ENCODE results near the gene TP53TG5.
A peak's percentile ranks its signal among the peaks of the same experiment; 100 is the strongest.

The TP53TG5 gene

GRCh38 chr20:45368221-45368980, 9.7 kb downstream of the TP53TG5 start:
- H3K4me3 ChIP-seq, result no peak overlapping the region
- H3K36me3 ChIP-seq (replicated peaks), result peaks cover 8% of the 10 kb centered on the region
- no peaks in the 10 kb centered on the region for H3K27me3 ChIP-seq (ENCODE audit: low read depth)
- peaks cover 14% of the 10 kb centered on the region for H3K4me1 ChIP-seq
- no peak for DNase-seq (ENCODE audit: low spot score in 2 of 2)
- in situ Hi-C loops (cut with MboI; ENCODE audit: low sequenced_read_pairs), result no loop called here
- H3K9me3 ChIP-seq, result no peaks in the 10 kb centered on the region

GRCh38 chr20:45367126-45367525, 11.0 kb downstream of the TP53TG5 start:
- H3K4me3 ChIP-seq, result no peak overlapping the region
- no peak for DNase-seq (ENCODE audit: low spot score in 2 of 2)
- peaks cover 15% of the 10 kb centered on the region for H3K4me1 ChIP-seq
- H3K27me3 ChIP-seq (ENCODE audit: low read depth), result no peaks in the 10 kb centered on the region
- H3K9me3 ChIP-seq, result no peaks in the 10 kb centered on the region
- peaks cover 8% of the 10 kb centered on the region for H3K36me3 ChIP-seq (replicated peaks)
- in situ Hi-C loops (cut with MboI; ENCODE audit: low sequenced_read_pairs), result no loop called here

DNA sequence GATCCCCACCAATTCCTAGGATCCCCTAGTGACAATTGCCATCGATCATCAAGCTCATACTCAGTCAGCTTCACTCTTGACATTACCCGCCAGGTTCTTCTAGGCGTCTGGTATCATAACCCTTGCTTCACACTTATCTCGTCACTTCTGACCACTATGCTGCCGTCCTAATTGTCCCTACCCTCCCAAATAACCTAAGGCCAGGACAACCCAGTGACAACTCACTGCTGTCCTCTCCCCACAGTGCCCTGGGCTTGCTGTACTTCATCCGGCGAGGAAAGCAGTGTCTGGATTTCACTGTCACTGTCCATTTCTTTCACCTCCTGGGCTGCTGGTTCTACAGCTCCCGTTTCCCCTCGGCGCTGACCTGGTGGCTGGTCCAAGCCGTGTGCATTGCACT, 11.5 kb downstream of the TP53TG5 start:
- in situ Hi-C loops (cut with MboI; ENCODE audit: low sequenced_read_pairs), result no loop called here

GRCh38 chr20:45366192-45366591, 11.9 kb downstream of the TP53TG5 start:
- Histone ChIP-seq H3K4me1 (peaks cover 15% of the 10 kb centered on the region), H3K4me3 (no peak overlapping the region), H3K36me3 (replicated peaks) (peaks cover 8% of the 10 kb centered on the region), H3K9me3 (no peaks in the 10 kb centered on the region), H3K27me3 (ENCODE audit: low read depth) (no peaks in the 10 kb centered on the region)
- in situ Hi-C loops (cut with MboI; ENCODE audit: low sequenced_read_pairs), result no loop called here
- no peak for DNase-seq (ENCODE audit: low spot score in 2 of 2)

More for the DNA sequence above, 11.5 kb downstream of the TP53TG5 start:
- peaks cover 8% of the 10 kb centered on the region for H3K36me3 ChIP-seq (replicated peaks)
- no peaks in the 10 kb centered on the region for H3K9me3 ChIP-seq
- H3K4me1 ChIP-seq, result peaks cover 15% of the 10 kb centered on the region
- H3K4me3 ChIP-seq, result no peak overlapping the region
- no peaks in the 10 kb centered on the region for H3K27me3 ChIP-seq (ENCODE audit: low read depth)
- no peak for DNase-seq (ENCODE audit: low spot score in 2 of 2)

GRCh38 chr20:45365444-45365970, 12.6 kb downstream of the TP53TG5 start:
- Histone ChIP-seq H3K36me3 (replicated peaks) (peaks cover 8% of the 10 kb centered on the region), H3K9me3 (no peaks in the 10 kb centered on the region), H3K4me1 (peaks cover 15% of the 10 kb centered on the region), H3K4me3 (no peak overlapping the region), H3K27me3 (ENCODE audit: low read depth) (no peaks in the 10 kb centered on the region)
- peak; percentile 50 for DNase-seq (ENCODE audit: low spot score in 2 of 2)
- in situ Hi-C loops (cut with MboI; ENCODE audit: low sequenced_read_pairs), result no loop called here

GRCh38 chr20:45363611-45364492, 14.3 kb downstream of the TP53TG5 start:
- Histone ChIP-seq H3K4me1 (peaks cover 15% of the 10 kb centered on the region), H3K4me3 (peak overlapping the region; percentile 77), H3K9me3 (no peaks in the 10 kb centered on the region), H3K27me3 (ENCODE audit: low read depth) (no peaks in the 10 kb centered on the region), H3K36me3 (replicated peaks) (peaks cover 6% of the 10 kb centered on the region)
- DNase-seq (ENCODE audit: low spot score in 2 of 2), result no peak
- in situ Hi-C loops (cut with MboI; ENCODE audit: low sequenced_read_pairs), result no loop called here

DNA sequence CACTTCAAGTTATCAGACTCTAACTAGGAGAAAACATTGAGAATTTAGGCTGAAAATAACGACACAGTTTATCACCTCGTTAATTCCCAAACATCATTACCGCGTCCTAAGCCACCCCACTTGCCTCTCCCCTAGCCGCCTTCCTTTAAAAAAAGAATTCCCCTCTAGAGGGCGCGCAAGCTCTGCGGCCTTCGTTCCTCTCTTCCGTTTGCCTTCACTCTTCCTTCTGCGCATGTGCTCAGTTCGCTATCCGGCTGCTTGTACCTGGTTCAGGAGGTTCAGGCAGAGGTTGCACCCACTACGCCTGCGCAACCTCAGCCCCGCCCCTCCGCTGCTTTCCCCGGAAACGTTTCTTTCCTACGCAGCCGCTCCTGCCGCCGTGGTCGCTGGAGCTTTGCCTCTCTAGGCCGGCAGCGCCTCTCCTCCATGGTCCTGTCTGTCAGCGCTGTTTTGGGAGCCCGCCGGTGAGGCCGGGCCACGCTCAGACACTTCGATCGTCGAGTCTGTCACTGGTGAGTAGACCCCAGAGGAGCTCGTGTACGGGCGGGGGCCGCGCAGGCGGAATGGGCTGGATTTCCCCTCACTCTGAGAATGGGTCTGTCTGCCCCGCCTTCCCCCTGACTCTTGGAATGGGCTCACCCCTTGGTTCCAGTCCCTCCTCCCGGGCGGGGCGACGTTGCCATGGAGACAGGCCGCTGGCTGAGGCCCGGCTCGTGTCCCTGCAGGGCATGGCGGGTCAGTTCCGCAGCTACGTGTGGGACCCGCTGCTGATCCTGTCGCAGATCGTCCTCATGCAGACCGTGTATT, 15.1 kb downstream of the TP53TG5 start, which contains the start of gene SYS1:
SYS1 (plus strand) TSS at position 353 of the 807 bp plus-strand sequence; CDS start at position 729, 376 bp downstream.
- Histone ChIP-seq H3K36me3 (replicated peaks) (peaks cover 3% of the 10 kb centered on the region), H3K27me3 (ENCODE audit: low read depth) (no peaks in the 10 kb centered on the region), H3K9me3 (no peaks in the 10 kb centered on the region), H3K4me1 (peaks cover 15% of the 10 kb centered on the region), H3K4me3 (peak within 1 kb of the TSS; percentile 77)
- DNase-seq (ENCODE audit: low spot score in 2 of 2), result peak; percentile 95 to 99
- in situ Hi-C loops (cut with MboI; ENCODE audit: low sequenced_read_pairs), result no loop called here

- Histone ChIP-seq H3K36me3 (replicated peaks) (no peaks in the 10 kb centered on the region; the same call in 1 of the 2 replicates), H3K9me3 (no peaks in the 10 kb centered on the region), H3K27me3 (ENCODE audit: low read depth) (no peaks in the 10 kb centered on the region), H3K4me1 (peaks cover 15% of the 10 kb centered on the region), H3K4me3 (no peak overlapping the region)
- DNase-seq (ENCODE audit: low spot score in 2 of 2), result no peak
- in situ Hi-C loops (cut with MboI; ENCODE audit: low sequenced_read_pairs), result no loop called here
These were observed 16.3 kb downstream of the TP53TG5 start for GRCh38 chr20:45361793-45362192.

DNA sequence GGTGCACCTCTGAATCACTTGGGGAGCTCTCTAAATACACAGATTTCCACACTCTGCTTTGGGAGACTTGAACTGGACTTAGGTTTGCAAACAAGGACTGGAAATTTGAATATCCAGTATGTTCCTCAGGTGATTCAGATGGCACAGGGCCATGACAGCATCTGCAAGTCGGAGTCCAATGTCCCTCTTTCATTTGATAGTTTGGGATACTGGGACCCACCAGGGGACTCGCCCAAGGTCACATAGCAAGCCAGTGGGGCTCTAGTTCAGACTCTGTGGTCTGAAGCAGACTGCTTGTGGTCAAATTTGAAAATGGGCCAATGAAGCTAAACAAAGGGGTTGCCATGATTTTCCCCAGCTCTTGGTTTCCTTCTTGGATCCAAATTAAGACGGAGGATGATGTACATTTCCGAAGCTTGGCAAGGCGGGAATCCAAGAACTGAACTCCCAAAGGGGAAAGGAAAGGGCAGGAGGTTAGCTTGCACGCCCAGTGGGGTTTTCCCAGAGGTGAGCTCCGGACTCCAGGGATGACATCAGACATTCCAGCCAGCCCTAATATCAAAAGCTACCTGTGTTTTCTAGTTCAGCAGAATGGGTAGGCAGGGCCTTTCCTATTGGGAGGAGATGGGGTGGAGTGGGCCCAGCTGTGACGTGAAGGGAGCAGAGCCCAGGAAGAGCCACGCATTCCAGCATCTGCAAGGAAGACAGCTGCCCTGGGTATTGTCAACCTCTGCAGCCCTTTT, 18.5 kb downstream of the TP53TG5 start:
- H3K4me3 ChIP-seq, result no peak overlapping the region
- in situ Hi-C loops (cut with MboI; ENCODE audit: low sequenced_read_pairs), result no loop called here
- H3K36me3 ChIP-seq (replicated peaks), result no peaks in the 10 kb centered on the region
- no peaks in the 10 kb centered on the region for H3K9me3 ChIP-seq
- no peaks in the 10 kb centered on the region for H3K27me3 ChIP-seq (ENCODE audit: low read depth)
- no peak for DNase-seq (ENCODE audit: low spot score in 2 of 2)
- H3K4me1 ChIP-seq, result peaks cover 9% of the 10 kb centered on the region

DNA sequence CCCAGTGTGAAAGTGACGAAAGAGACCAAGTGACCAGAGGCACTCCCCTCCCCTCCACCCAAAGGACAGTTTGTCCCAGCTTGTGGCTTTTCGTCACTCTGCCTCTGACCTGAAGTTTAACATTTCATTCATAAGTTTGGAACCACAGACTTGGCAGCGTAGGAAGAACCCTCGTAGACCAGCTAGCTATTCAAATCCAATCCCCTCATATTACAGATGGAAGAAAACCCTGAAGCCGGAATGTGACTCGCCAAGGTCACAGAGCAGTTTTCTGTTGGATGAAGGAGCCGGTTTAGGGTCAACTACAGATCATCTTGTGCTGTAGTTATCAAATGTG, 19.1 kb downstream of the TP53TG5 start:
- Histone ChIP-seq H3K9me3 (no peaks in the 10 kb centered on the region), H3K27me3 (ENCODE audit: low read depth) (no peaks in the 10 kb centered on the region), H3K4me1 (peaks cover 6% of the 10 kb centered on the region), H3K36me3 (replicated peaks) (no peaks in the 10 kb centered on the region), H3K4me3 (no peak overlapping the region)
- no peak for DNase-seq (ENCODE audit: low spot score in 2 of 2)
- in situ Hi-C loops (cut with MboI; ENCODE audit: low sequenced_read_pairs), result no loop called here

DNA sequence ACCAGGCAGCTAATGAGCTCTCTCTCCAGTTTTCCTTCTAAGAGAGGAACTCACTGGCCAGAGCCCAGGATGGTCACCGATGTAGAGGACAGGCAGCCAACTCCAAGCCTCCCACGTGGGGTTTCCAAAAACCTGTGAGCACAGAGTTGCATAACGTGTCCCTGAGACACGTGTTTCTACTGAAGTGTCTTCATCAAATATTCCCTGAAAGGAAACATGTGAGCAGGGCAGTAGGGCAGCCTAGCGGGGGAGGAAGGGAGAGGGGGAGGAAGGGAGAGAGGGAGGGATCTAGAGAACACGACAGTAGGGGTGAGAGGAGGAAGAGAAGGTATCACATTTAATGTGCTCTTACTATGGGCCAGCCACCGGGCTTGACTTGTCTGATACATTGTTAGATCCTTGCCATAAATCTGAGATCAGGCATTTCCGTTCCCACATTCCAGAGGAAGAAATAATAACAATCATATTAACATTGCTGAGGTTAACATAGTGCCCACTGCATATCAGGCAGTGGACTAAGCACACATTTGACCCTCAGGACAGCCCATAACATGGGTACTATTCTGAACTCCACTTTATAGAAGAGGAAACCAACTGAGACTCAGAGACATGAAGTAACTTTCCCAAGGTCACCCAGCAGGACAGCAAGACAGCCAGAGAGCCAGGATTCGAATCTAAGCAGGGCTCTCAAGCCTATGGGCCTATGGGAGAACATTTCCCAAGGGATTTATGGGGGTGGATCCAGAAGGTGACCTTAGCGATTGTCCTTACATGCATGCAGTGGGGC, 19.6 kb downstream of the TP53TG5 start:
- Histone ChIP-seq H3K9me3 (no peaks in the 10 kb centered on the region), H3K4me3 (no peak overlapping the region), H3K4me1 (0 out of 2 replicates have a peak, but pooled peaks cover 2% of the 10 kb centered on the region), H3K36me3 (replicated peaks) (no peaks in the 10 kb centered on the region), H3K27me3 (ENCODE audit: low read depth) (no peaks in the 10 kb centered on the region)
- in situ Hi-C loops (cut with MboI; ENCODE audit: low sequenced_read_pairs), result no loop called here
- DNase-seq (ENCODE audit: low spot score in 2 of 2), result no peak
